GM12892 (cell line): ENCODE results near the gene ADCY9.

Source experiments
- POLR2A ChIP-seq: IDR thresholded peaks from 2 replicates; pipeline ENCODE4 v1.6.1; 2011; ENCODE audit warnings: low read depth, low read length, control low read depth
- POLR2AphosphoS5 ChIP-seq: IDR thresholded peaks from 2 replicates; pipeline ENCODE4 v1.6.1; 2011; ENCODE audit warnings: low read depth, low read length, control low read depth
- TAF1 ChIP-seq: IDR thresholded peaks from 2 replicates; pipeline ENCODE4 v1.6.1; 2011; ENCODE audit warnings: low read depth, mild to moderate bottlenecking, control low read depth, low read length, borderline replicate concordance

- TF ChIP-seq POLR2A (no peak), POLR2AphosphoS5 (no peak), TAF1 (no peak)
Observed at GRCh38 chr16:4142268-4142667, 26.0 kb upstream of the ADCY9 start.
